IPS-20b (cell line): Measurements from ENCODE around the gene SSBP3.

Experiments
- H3K27ac ChIP-seq: one replicate; pipeline ENCODE4 v1.5.1; 2013; ENCODE audit warnings: low read length
- H3K27me3 ChIP-seq: 2 replicates; pipeline ENCODE4 v1.6.1; 2013; ENCODE audit warnings: mild to moderate bottlenecking, low read length, inconsistent platforms; ENCODE audit not compliant: insufficient read depth
- H3K36me3 ChIP-seq: 2 replicates; pipeline ENCODE4 v1.6.1; 2013; ENCODE audit warnings: low read depth, mild to moderate bottlenecking, inconsistent platforms, low read length, moderate library complexity; ENCODE audit not compliant: insufficient read depth
- H3K4me1 ChIP-seq: 2 replicates; pipeline ENCODE4 v1.6.1; 2013; ENCODE audit warnings: mild to moderate bottlenecking, control low read depth, inconsistent platforms, low read length, moderate library complexity; ENCODE audit not compliant: insufficient read depth
- H3K4me3 ChIP-seq: 2 replicates; pipeline ENCODE4 v1.5.1; 2013; ENCODE audit warnings: mild to moderate bottlenecking, low read length, inconsistent platforms
- H3K9ac ChIP-seq: 2 replicates; pipeline ENCODE4 v1.6.1; 2013; ENCODE audit warnings: low read depth, mild to moderate bottlenecking, inconsistent platforms, low read length, moderate library complexity
- H3K9me3 ChIP-seq: 2 replicates; pipeline ENCODE4 v1.6.1; 2013; ENCODE audit warnings: mild to moderate bottlenecking, low read depth, low read length, inconsistent platforms; ENCODE audit not compliant: insufficient read depth

The SSBP3 gene

DNA sequence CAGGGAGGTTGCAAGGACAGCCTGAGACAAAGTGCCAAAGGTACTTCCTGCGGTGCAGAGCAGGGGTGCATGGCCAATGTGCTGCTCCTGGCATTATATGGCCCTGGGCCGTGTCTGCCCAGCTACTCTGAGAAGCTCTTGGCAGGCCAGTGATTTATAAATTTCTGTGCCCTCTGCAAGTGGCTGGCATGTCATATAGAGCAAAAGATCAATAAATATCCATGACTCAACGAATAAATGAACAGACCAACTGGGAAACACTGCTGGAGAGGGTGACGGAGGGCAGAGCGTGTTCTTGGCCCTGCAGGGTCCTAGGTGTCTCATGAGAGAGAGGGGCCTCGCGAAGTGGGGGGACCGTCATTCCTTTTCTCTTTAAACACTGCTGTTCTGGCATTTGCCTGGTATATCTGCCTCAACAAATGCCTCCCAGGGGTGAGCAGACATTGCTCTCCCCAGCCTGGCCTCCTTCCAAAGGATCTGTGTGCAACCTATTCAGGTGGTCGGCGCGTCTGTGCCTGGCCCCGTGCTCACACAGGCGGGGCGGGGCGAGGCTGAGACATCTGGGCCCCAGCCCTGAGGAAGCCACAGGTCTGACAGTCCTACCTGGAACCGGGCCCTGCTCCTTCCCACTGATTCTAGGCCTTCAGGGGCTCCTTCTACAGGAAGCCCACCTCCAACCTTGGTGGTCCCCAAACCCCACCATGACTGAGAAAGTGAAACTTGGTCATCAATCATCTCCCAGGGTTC is 123.9 kb downstream of the SSBP3 start:
- Histone ChIP-seq H3K36me3 (peaks cover 38% of the 10 kb centered on the region), H3K4me3 (no peak overlapping the region), H3K4me1 (peaks cover 21% of the 10 kb centered on the region), H3K27ac (no peak overlapping the region), H3K9me3 (no peaks in the 10 kb centered on the region), H3K9ac (no peak overlapping the region), H3K27me3 (no peaks in the 10 kb centered on the region)

DNA sequence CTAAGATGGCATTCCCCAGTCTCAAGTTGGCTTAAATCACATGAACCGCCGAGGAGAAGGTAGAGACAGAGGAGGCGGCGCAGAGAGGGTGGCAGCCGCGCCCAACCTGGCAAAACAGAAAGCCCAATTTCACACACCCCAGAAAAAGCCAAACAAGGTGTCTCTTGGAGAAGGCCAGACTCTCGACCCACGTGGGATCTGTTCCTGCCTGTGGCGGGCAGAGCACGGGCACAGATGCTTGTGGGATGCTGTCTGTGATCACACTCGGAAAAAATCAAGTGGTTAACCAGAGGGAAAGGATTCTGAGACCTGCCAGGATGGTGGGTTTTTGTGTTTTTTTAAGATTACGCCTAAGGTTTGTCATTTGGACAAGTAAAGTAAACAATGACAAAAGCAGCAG is 125.5 kb downstream of the SSBP3 start:
- no peak overlapping the region for H3K9ac ChIP-seq
- no peak overlapping the region for H3K4me3 ChIP-seq
- peaks cover 12% of the 10 kb centered on the region for H3K4me1 ChIP-seq
- peaks cover 46% of the 10 kb centered on the region for H3K36me3 ChIP-seq
- no peak overlapping the region for H3K27ac ChIP-seq
- H3K27me3 ChIP-seq, result no peaks in the 10 kb centered on the region
- H3K9me3 ChIP-seq, result no peaks in the 10 kb centered on the region

DNA sequence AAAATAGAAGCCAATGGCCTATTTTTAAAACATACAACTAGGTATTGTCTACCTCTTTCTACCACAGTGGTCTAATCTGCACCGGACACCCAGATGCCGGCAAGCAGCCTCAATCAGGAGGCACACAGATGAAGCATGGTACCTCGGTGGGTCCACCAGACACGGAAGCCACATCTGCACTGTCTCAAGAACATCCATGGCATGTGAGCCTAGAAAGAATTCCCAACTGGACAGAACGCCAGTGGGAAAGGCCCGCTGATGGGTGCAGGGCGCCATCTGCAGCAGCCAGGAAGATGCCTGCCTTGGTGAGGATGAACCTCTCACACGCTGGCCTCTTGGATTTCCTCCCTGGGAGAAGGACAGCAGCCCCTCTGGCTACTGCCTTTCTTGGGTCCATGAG is 126.7 kb downstream of the SSBP3 start:
- H3K9ac ChIP-seq, result no peak overlapping the region
- H3K4me1 ChIP-seq, result peaks cover 4% of the 10 kb centered on the region; the same call in 1 of the 2 replicates
- no peaks in the 10 kb centered on the region for H3K27me3 ChIP-seq
- no peaks in the 10 kb centered on the region for H3K9me3 ChIP-seq
- no peak overlapping the region for H3K4me3 ChIP-seq
- H3K36me3 ChIP-seq, result peaks cover 46% of the 10 kb centered on the region
- H3K27ac ChIP-seq, result no peak overlapping the region

DNA sequence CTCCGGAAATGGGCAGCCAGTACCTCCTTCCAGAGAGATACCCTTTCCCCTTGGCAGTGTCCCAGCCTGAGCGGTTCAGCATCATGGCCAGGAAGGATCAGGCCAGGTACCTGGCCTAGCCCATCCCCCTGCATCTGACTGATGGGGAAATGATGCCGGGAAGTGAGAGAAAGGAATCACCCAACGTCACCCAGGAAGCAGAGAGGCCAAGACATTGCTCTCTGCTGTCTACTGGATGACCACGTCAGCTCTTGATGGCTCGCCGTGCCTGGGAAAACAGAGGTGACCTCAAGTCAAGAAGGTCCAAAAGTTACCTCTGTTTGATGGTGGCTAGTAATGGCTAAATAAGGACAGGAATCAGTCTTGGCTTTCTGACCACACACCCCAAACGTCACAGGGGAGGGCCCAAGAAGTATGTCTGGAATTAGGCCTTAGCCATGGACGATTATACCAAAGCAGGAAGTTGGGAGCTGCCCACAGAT is 127.2 kb downstream of the SSBP3 start:
- no peaks in the 10 kb centered on the region for H3K27me3 ChIP-seq
- H3K4me3 ChIP-seq, result no peak overlapping the region
- H3K27ac ChIP-seq, result no peak overlapping the region
- peaks cover 7% of the 10 kb centered on the region for H3K4me1 ChIP-seq
- H3K9me3 ChIP-seq, result no peaks in the 10 kb centered on the region
- H3K36me3 ChIP-seq, result peaks cover 46% of the 10 kb centered on the region
- no peak overlapping the region for H3K9ac ChIP-seq

DNA sequence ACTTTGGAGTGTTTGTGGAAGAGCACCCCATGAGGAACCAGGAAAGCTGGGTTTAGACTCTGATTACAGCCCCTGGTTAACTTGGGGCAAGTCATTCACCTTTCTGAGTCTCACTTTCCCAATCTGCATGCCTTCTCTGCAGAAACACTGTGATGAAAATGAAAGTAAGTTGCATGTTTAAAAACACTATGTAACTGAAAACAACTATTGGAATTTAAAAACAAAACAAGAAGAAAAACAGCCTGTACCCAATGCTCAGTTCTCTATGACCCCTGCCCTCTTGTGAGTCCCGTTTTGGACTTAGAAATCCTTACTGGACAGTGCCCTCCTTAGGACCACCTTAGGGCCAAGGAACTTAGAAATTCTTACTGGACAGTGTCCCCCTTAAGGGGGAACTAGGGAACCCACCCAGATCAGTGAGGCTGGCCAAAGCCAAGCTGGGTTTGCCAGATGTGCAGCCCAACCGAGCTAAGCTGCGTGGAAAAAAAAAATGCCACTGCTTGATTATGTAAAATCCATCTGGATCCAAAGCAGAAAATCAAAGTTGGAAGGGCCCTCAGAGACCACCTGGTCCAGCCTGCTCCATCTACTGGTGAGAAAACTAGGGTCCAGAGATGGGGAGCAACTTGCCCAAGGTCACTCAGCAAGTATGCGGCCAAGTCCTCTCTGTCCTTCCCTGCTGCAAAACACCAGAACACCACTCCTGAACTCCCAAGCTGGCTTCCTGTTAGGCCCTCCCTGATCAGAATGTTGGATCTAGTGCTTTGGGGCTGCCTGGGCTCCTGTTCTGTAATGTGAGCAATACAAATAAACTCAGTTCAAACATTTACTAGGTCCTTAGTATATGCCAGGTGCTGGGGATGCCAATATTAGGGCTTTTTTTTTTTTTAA is 128.5 kb downstream of the SSBP3 start:
- no peak overlapping the region for H3K9ac ChIP-seq

DNA sequence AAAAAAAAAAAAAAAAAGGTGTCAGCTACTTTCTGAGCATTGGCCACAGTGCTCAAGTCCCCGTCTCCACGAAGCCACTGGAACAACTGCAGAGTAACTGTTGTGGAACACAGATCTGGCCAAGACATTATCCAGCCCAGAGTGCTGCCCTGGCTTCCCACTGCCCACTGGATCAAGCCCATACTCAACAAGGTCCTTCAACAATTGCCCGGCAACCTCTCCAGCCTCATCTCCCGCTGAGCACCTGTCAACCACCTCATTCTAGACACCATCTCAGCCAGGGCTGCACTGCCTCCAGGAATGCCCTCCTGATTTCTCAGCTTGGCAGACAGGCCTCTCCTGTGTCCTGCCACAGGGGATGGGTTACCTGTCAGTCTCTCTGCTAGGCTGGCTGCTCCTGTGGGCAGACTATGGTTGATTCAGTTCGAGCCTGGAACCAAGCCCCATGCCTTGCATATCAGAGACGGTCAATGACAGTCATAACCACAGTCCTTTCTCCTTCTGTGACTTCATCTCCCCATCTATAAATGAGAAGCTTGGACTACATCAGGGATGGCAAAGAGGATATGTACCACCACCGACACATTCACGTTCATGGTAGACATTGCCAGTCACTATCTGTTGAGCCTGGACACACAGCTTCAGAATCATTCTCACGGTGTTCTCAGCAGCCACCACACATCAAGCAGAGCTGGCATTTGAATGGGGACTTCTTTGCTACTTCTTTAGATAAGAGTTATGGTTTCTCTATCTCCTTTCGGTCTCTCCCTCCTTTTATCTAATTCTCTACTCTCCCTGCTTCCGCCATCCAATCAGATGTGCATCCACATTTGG is 129.4 kb downstream of the SSBP3 start:
- Histone ChIP-seq H3K9me3 (no peaks in the 10 kb centered on the region), H3K4me3 (no peak overlapping the region), H3K9ac (no peak overlapping the region), H3K36me3 (peaks cover 46% of the 10 kb centered on the region), H3K4me1 (peaks cover 24% of the 10 kb centered on the region), H3K27ac (no peak overlapping the region), H3K27me3 (no peaks in the 10 kb centered on the region)

More for the DNA sequence above, 128.5 kb downstream of the SSBP3 start:
- no peak overlapping the region for H3K4me3 ChIP-seq
- H3K27ac ChIP-seq, result no peak overlapping the region
- H3K36me3 ChIP-seq, result peaks cover 46% of the 10 kb centered on the region
- no peaks in the 10 kb centered on the region for H3K9me3 ChIP-seq
- peaks cover 17% of the 10 kb centered on the region for H3K4me1 ChIP-seq
- H3K27me3 ChIP-seq, result no peaks in the 10 kb centered on the region

DNA sequence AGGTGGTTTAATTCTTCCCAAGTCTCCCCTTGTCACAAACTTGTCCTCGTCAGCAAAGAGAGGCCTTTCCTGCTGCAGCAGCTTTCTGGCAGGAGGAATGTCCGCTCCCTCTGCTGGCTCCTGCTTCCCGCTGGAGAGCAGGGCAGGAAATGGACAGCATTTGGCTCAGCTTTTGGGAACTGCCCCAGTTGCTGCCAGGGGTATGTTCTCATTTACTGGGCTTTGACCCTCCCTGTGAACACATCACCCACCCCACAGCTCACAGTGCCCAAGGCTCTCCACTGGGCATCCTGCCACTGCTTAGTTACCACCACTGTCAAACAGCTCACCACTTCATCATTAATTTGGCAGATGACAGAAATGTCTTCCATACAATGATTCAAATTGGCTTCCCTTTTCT is 130.8 kb downstream of the SSBP3 start:
- Histone ChIP-seq H3K9me3 (no peaks in the 10 kb centered on the region), H3K36me3 (peaks cover 34% of the 10 kb centered on the region), H3K27ac (no peak overlapping the region), H3K27me3 (no peaks in the 10 kb centered on the region), H3K4me3 (no peak overlapping the region), H3K9ac (no peak overlapping the region), H3K4me1 (peaks cover 24% of the 10 kb centered on the region)

DNA sequence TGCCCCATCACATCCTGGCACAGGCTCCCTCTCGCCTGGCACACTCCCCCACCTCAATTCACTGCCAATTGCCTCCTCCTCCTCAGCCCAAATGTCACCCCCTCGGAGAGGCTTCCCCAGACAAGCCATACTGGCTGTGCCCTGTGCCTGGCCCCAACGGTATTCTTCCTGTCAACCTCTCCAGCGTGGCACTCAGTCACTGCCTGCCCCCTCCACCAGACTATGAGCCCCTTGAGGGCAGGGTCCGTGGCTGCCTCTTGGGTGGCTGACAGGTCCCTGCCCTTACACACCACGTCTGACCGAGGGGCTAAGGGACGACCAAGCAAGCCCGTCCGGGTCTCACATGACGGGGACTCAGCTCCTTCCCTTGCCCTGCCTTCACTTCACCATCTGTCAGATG is 131.3 kb downstream of the SSBP3 start:
- H3K9ac ChIP-seq, result no peak overlapping the region
- peaks cover 24% of the 10 kb centered on the region for H3K4me1 ChIP-seq
- no peak overlapping the region for H3K4me3 ChIP-seq
- no peaks in the 10 kb centered on the region for H3K9me3 ChIP-seq
- H3K36me3 ChIP-seq, result peaks cover 29% of the 10 kb centered on the region
- no peak overlapping the region for H3K27ac ChIP-seq
- H3K27me3 ChIP-seq, result no peaks in the 10 kb centered on the region

DNA sequence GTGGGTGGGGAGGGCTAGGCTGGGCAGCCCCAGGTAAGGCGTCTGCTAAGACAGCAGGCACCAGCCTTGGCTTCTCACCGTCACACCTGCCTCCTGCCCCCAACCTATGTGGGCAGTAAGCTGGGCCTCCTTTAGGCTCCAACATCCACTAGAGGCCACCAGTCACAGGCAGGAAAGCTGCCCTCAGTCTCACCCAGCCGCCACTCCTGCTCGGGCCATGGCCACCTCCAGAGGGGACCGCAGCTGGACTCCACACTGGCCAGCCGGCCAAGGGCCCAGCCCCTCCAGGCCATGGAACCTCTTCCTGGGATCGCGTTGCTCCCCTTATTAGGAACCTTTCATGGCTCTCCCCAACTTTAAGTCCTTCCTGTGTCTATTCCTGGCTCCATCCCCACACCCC is 131.7 kb downstream of the SSBP3 start:
- Histone ChIP-seq H3K27me3 (no peaks in the 10 kb centered on the region), H3K27ac (no peak overlapping the region), H3K9me3 (no peaks in the 10 kb centered on the region), H3K36me3 (peaks cover 25% of the 10 kb centered on the region; the same call in 1 of the 2 replicates), H3K4me3 (no peak overlapping the region), H3K4me1 (peaks cover 24% of the 10 kb centered on the region), H3K9ac (no peak overlapping the region)

DNA sequence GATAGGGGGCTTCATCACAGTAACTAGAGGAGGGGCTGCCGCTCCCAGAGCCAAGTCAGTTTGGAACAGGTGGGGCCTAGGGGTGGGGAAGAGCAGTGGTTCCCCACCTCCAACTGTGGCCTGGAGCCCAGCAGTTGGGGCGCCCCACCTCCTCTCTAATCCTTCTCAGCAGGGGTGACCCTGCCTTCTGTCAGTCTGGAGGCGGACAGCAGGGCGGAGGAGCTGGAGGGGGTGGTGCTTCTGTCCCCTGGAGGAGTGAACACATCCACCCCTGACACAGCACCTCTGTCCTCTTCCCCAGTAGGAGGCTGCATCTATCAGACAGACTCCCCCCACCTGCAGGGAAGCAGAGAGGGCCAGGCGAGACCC is 132.4 kb downstream of the SSBP3 start:
- no peaks in the 10 kb centered on the region for H3K27me3 ChIP-seq
- H3K4me1 ChIP-seq, result peaks cover 24% of the 10 kb centered on the region
- peaks cover 18% of the 10 kb centered on the region; the same call in 1 of the 2 replicates for H3K36me3 ChIP-seq
- H3K27ac ChIP-seq, result no peak overlapping the region
- H3K4me3 ChIP-seq, result no peak overlapping the region
- peak overlapping the region; percentile 9; the same call in 1 of the 2 replicates for H3K9ac ChIP-seq
- H3K9me3 ChIP-seq, result no peaks in the 10 kb centered on the region

DNA sequence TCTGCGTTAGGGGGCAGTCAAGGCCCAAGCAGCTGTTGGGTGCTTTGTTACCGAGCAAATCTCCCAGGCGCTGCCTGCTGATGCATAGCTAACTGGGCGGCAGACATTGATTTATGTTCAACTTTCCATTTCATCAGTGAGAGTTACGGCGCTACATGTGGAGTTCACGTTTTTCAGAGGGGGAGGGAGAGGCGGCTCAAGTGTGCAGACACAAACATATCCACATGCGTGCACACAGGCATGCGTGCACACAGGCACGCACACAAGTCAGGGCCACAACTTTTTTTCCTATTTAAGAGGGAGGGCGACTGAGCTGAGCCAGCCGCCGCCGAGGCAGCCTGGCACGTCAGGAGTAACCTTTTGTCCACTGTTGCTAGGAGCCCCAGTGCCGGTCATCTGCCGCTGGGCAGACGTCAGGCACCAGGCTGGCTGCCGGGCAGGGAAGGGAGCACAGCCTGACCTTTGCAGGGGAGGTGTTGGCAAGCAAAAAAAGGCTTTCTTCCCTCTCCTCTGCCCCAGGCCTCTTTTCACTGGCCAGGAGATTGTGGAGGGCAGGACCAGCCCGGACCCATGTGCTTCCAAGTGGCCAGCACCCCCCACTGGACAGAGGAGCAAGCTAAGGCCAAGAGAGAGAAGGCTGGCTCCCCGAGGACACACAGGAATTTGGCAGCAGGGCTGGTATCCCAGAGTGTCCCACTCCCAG is 133.0 kb downstream of the SSBP3 start:
- H3K27ac ChIP-seq, result no peak overlapping the region
- H3K9ac ChIP-seq, result peak overlapping the region; percentile 9; the same call in 1 of the 2 replicates
- peaks cover 14% of the 10 kb centered on the region; the same call in 1 of the 2 replicates for H3K36me3 ChIP-seq
- peaks cover 24% of the 10 kb centered on the region for H3K4me1 ChIP-seq
- no peaks in the 10 kb centered on the region for H3K27me3 ChIP-seq
- no peak overlapping the region for H3K4me3 ChIP-seq
- no peaks in the 10 kb centered on the region for H3K9me3 ChIP-seq
